OCI-LY1 (cell line): ENCODE measurements around the gene PIEZO1.

ENCODE experiments used
- CTCF ChIP-seq: fragments of 200-600 bp; sonication (generic), shearing (Covaris generic); IDR thresholded peaks from 2 replicates; pipeline ENCODE4 v1.5.1; 2017; ENCODE audit warnings: mild to moderate bottlenecking, antibody characterized with exemption, low read length, moderate library complexity, mixed read lengths
- EZH2 ChIP-seq: fragments of 200-600 bp; sonication (generic), shearing (Covaris generic); IDR thresholded peaks from 2 replicates; pipeline ENCODE4 v1.8.0; 2017; ENCODE audit warnings: borderline replicate concordance, mixed run types, mild to moderate bottlenecking, antibody characterized with exemption, low read length, moderate library complexity, mixed read lengths

GRCh38 chr16:88792078-88792550 is 7.1 kb upstream of the PIEZO1 start:
- TF ChIP-seq CTCF (no peak), EZH2 (no peak)
